ENCODE data around the gene ATP7B. TPM values are rescaled to one million over a fixed set of nuclear protein-coding genes. Genes with fewer than 3 reads are reported as not detected.

Gene ATP7B
- total RNA-seq, 1 experiment from 2014 or later = 4.4 TPM

- Histone ChIP-seq H3K79me2 (ENCODE audit: low read length) (peaks cover 9% of the 10 kb centered on the region), H3K27me3 (ENCODE audit: low read length) (no peaks in the 10 kb centered on the region), H3F3A (ENCODE audit: low read length, unreplicated experiment) (no peaks in the 10 kb centered on the region), H4K20me1 (ENCODE audit: low read length) (no peaks in the 10 kb centered on the region), H3K4me1 (ENCODE audit: insufficient read depth, low read length) (no peaks in the 10 kb centered on the region), H3K36me3 (ENCODE audit: low read depth, low read length) (peaks cover 14% of the 10 kb centered on the region; the same call in 1 of the 2 replicates), H3K9ac (ENCODE audit: low read length) (no peak overlapping the region), H3K27ac (ENCODE audit: low read length) (no peak overlapping the region), H3K9me2 (replicated peaks; ENCODE audit: low read length) (no peaks in the 10 kb centered on the region), H3K4me2 (ENCODE audit: low read length) (no peak overlapping the region), H3K4me3 (ENCODE audit: low read length) (no peak overlapping the region), H2AFZ (ENCODE audit: low read length) (no peak overlapping the region), H3K9me3 (ENCODE audit: low read length) (no peaks in the 10 kb centered on the region)
- ChIA-PET CTCF (no interaction called here), POLR2A (ENCODE audit: unreplicated experiment) (no interaction called here)
- DNase-seq = no peak
- no peak for ATAC-seq
- TF ChIP-seq EZH2phosphoT487 (IDR thresholded peaks at IDR 0.05; ENCODE audit: borderline replicate concordance, low read length) (no peak), EZH2 (IDR thresholded peaks at IDR 0.05; ENCODE audit: low read length, unreplicated experiment) (no peak), CTCF (conservative IDR thresholded peaks at IDR 0.05; ENCODE audit: low read depth, low read length) (no peak)
- intact Hi-C loops (cut with micrococcal nuclease) = no loop called here
- no TSS peak for BruUV-seq (replicated peaks)
Observed at GRCh38 chr13:52020191-52020590, 8.9 kb upstream of the ATP7B start.

- ATAC-seq = no peak
- no peak overlapping the region for H3K4me2 ChIP-seq (ENCODE audit: low read length)
- POLR2A ChIA-PET (ENCODE audit: unreplicated experiment) = no interaction called here
- no peak overlapping the region for H2AFZ ChIP-seq (ENCODE audit: low read length)
- H3F3A ChIP-seq (ENCODE audit: low read length, unreplicated experiment) = no peaks in the 10 kb centered on the region
- intact Hi-C loops (cut with micrococcal nuclease) = no loop called here
- BruUV-seq (replicated peaks) = no TSS peak
- CTCF ChIA-PET = no interaction called here
- peaks cover 7% of the 10 kb centered on the region for H3K4me1 ChIP-seq (ENCODE audit: insufficient read depth, low read length)
- TF ChIP-seq EZH2phosphoT487 (IDR thresholded peaks at IDR 0.05; ENCODE audit: borderline replicate concordance, low read length) = no peak
- no peak for TF ChIP-seq EZH2 (IDR thresholded peaks at IDR 0.05; ENCODE audit: low read length, unreplicated experiment)
- TF ChIP-seq CTCF (conservative IDR thresholded peaks at IDR 0.05; ENCODE audit: low read depth, low read length) = no peak
- peaks cover 6% of the 10 kb centered on the region; the same call in 1 of the 2 replicates for H3K36me3 ChIP-seq (ENCODE audit: low read depth, low read length)
- H3K9me2 ChIP-seq (replicated peaks; ENCODE audit: low read length) = no peaks in the 10 kb centered on the region
- H3K9ac ChIP-seq (ENCODE audit: low read length) = no peak overlapping the region
- no peak for DNase-seq
- H3K79me2 ChIP-seq (ENCODE audit: low read length) = peaks cover 40% of the 10 kb centered on the region
- no peaks in the 10 kb centered on the region for H3K27me3 ChIP-seq (ENCODE audit: low read length)
- H4K20me1 ChIP-seq (ENCODE audit: low read length) = no peaks in the 10 kb centered on the region
- no peaks in the 10 kb centered on the region for H3K9me3 ChIP-seq (ENCODE audit: low read length)
- H3K27ac ChIP-seq (ENCODE audit: low read length) = no peak overlapping the region
- H3K4me3 ChIP-seq (ENCODE audit: low read length) = no peak overlapping the region
Observed at GRCh38 chr13:52016296-52016695, 5.0 kb upstream of the ATP7B start.

DNA sequence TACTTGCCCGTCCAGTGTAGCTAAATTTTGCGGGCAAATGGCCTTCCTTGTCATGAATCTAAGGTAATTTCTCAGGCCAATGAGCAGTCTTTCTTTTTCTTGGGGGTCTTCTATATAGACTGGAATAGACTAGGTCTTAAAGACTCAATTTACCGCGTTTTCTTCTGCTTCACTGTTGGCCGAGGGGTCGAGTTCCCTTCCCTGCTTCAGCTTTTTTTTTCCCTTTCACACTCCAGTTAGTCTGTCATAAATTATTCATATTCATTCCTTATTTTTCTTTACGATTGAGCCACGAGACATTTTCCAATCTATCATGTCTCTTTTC lies 1.2 kb upstream of the ATP7B start:
- peaks cover 35% of the 10 kb centered on the region for H3K79me2 ChIP-seq (ENCODE audit: low read length)
- H2AFZ ChIP-seq (ENCODE audit: low read length) = peak overlapping the region; percentile 94
- no peaks in the 10 kb centered on the region for H3K27me3 ChIP-seq (ENCODE audit: low read length)
- peak overlapping the region; percentile 92 for H3K4me2 ChIP-seq (ENCODE audit: low read length)
- TF ChIP-seq CTCF (conservative IDR thresholded peaks at IDR 0.05; ENCODE audit: low read depth, low read length) (no peak), EZH2phosphoT487 (IDR thresholded peaks at IDR 0.05; ENCODE audit: borderline replicate concordance, low read length) (no peak)
- intact Hi-C loops (cut with micrococcal nuclease) = loop anchor here (5.0 kb wide), 1 partner anchor 180 kb away; no protein-coding TSS in a partner anchor
- no peak for ATAC-seq
- H4K20me1 ChIP-seq (ENCODE audit: low read length) = no peaks in the 10 kb centered on the region
- ChIA-PET CTCF (interaction anchor here (0.7 kb wide), 1 partner anchor 54 kb away, joined by 5 read pairs; no protein-coding TSS in a partner anchor), POLR2A (ENCODE audit: unreplicated experiment) (interaction anchor here (0.6 to 0.7 kb wide), 2 partner anchors 38 to 109 kb away, joined by 3 read pairs; no protein-coding TSS in a partner anchor)
- no peaks in the 10 kb centered on the region for H3K9me3 ChIP-seq (ENCODE audit: low read length)
- no peak overlapping the region for H3K27ac ChIP-seq (ENCODE audit: low read length)
- no peaks in the 10 kb centered on the region for H3K9me2 ChIP-seq (replicated peaks; ENCODE audit: low read length)
- H3K4me1 ChIP-seq (ENCODE audit: insufficient read depth, low read length) = peaks cover 7% of the 10 kb centered on the region
- H3K36me3 ChIP-seq (ENCODE audit: low read depth, low read length) = no peaks in the 10 kb centered on the region
- DNase-seq = no peak
- BruUV-seq (replicated peaks) = TSS peak; percentile 75
- peak overlapping the region; percentile 90 for H3K4me3 ChIP-seq (ENCODE audit: low read length)
- no peaks in the 10 kb centered on the region for H3F3A ChIP-seq (ENCODE audit: low read length, unreplicated experiment)
- peak overlapping the region; percentile 91 for H3K9ac ChIP-seq (ENCODE audit: low read length)

All from PC-3 (cell line).